ENCODE measurements around the gene RAB11FIP3. TPM values are rescaled to one million over a fixed set of nuclear protein-coding genes. Genes with fewer than 3 reads are reported as not detected.

Gene RAB11FIP3
- total RNA-seq, 1 donor: 25.3 TPM

DNA sequence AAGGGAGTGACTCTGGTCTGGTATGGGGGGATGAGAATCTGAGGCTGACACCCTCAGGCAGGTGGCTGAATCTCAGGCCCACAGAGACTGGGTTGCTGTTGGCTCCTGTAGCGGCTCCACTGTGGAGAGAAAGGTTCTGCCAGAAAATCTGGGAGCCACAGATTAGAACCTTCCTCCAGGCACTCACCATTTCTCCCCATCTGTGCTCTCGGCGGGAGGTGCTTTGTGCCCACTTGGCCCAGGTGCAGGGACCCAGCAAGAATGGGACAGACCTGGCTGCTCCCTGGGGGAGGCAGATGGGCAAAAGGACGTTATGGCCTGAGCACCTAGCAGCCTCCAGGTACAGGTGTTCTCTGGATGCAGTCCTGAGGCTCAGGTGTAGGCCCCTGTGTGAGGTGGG is 20.1 kb downstream of the RAB11FIP3 start:
- no peak overlapping the region for H3K4me3 ChIP-seq (ENCODE audit: insufficient read depth, low read length)
- no peak overlapping the region for H2AFZ ChIP-seq (ENCODE audit: low read length)
- H3K27ac ChIP-seq (ENCODE audit: low read depth, low read length): no peak overlapping the region
- peaks cover 47% of the 10 kb centered on the region for H4K20me1 ChIP-seq (ENCODE audit: insufficient read depth, low read length)
- no peaks in the 10 kb centered on the region for H3K27me3 ChIP-seq (ENCODE audit: insufficient read depth, low read length)
- DNase-seq (ENCODE audit: insufficient read length, low spot score, missing footprints): peak; percentile 47
- H3K4me2 ChIP-seq (ENCODE audit: insufficient read depth, low read length): no peak overlapping the region
- no peaks in the 10 kb centered on the region for H3K9me3 ChIP-seq (ENCODE audit: low read depth, low read length)
- H3K79me2 ChIP-seq (ENCODE audit: insufficient read depth, low read length): peaks cover 65% of the 10 kb centered on the region
- H3K4me1 ChIP-seq (ENCODE audit: insufficient read depth, low read length): peaks cover 9% of the 10 kb centered on the region
- no peak for TF ChIP-seq CTCF (IDR thresholded peaks at IDR 0.05; ENCODE audit: extremely low read depth, low read depth, low read length)
- no peaks in the 10 kb centered on the region for H3K36me3 ChIP-seq (ENCODE audit: insufficient read depth, low read length)

GRCh38 chr16:450385-450784 is 24.9 kb downstream of the RAB11FIP3 start:
- H3K27me3 ChIP-seq (ENCODE audit: insufficient read depth, low read length): no peaks in the 10 kb centered on the region
- no peaks in the 10 kb centered on the region for H3K4me1 ChIP-seq (ENCODE audit: insufficient read depth, low read length)
- DNase-seq (ENCODE audit: insufficient read length, low spot score, missing footprints): peak; percentile 49
- peaks cover 29% of the 10 kb centered on the region for H4K20me1 ChIP-seq (ENCODE audit: insufficient read depth, low read length)
- H3K79me2 ChIP-seq (ENCODE audit: insufficient read depth, low read length): peaks cover 45% of the 10 kb centered on the region
- no peak for TF ChIP-seq CTCF (IDR thresholded peaks at IDR 0.05; ENCODE audit: extremely low read depth, low read depth, low read length)
- no peak overlapping the region for H2AFZ ChIP-seq (ENCODE audit: low read length)
- H3K4me2 ChIP-seq (ENCODE audit: insufficient read depth, low read length): no peak overlapping the region
- H3K4me3 ChIP-seq (ENCODE audit: insufficient read depth, low read length): no peak overlapping the region
- no peaks in the 10 kb centered on the region for H3K9me3 ChIP-seq (ENCODE audit: low read depth, low read length)
- no peak overlapping the region for H3K27ac ChIP-seq (ENCODE audit: low read depth, low read length)
- no peaks in the 10 kb centered on the region for H3K36me3 ChIP-seq (ENCODE audit: insufficient read depth, low read length)

GRCh38 chr16:450785-451512 is 25.5 kb downstream of the RAB11FIP3 start:
- DNase-seq (ENCODE audit: insufficient read length, low spot score, missing footprints): peak; percentile 49
- peaks cover 44% of the 10 kb centered on the region for H3K79me2 ChIP-seq (ENCODE audit: insufficient read depth, low read length)

More at GRCh38 chr16:450785-451512, 25.5 kb downstream of the RAB11FIP3 start:
- Histone ChIP-seq H3K27me3 (ENCODE audit: insufficient read depth, low read length) (no peaks in the 10 kb centered on the region), H3K9me3 (ENCODE audit: low read depth, low read length) (no peaks in the 10 kb centered on the region), H4K20me1 (ENCODE audit: insufficient read depth, low read length) (peaks cover 28% of the 10 kb centered on the region), H3K4me1 (ENCODE audit: insufficient read depth, low read length) (no peaks in the 10 kb centered on the region), H3K27ac (ENCODE audit: low read depth, low read length) (no peak overlapping the region), H3K4me3 (ENCODE audit: insufficient read depth, low read length) (no peak overlapping the region), H3K36me3 (ENCODE audit: insufficient read depth, low read length) (no peaks in the 10 kb centered on the region), H2AFZ (ENCODE audit: low read length) (no peak overlapping the region), H3K4me2 (ENCODE audit: insufficient read depth, low read length) (no peak overlapping the region)
- no peak for TF ChIP-seq CTCF (IDR thresholded peaks at IDR 0.05; ENCODE audit: extremely low read depth, low read depth, low read length)

Data from osteoblast (primary cell).